Nucleus accumbens (tissue), 56 donors: Measurements from ENCODE around the gene SPRYD3.
A peak's percentile ranks its signal among the peaks of the same experiment; 100 is the strongest.
"Not testable (repeated sequence)": the region's sequence is repeated elsewhere in the genome, so short reads cannot be mapped to it uniquely, and the experiment has no call there.

Experiments used
- DNase-seq, 56 donors: peaks; one replicate each; lab custom pipeline; 2025; lab: John Stamatoyannopoulos, UW

SPRYD3 gene, protein sequence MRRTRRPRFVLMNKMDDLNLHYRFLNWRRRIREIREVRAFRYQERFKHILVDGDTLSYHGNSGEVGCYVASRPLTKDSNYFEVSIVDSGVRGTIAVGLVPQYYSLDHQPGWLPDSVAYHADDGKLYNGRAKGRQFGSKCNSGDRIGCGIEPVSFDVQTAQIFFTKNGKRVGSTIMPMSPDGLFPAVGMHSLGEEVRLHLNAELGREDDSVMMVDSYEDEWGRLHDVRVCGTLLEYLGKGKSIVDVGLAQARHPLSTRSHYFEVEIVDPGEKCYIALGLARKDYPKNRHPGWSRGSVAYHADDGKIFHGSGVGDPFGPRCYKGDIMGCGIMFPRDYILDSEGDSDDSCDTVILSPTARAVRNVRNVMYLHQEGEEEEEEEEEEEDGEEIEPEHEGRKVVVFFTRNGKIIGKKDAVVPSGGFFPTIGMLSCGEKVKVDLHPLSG

DNA sequence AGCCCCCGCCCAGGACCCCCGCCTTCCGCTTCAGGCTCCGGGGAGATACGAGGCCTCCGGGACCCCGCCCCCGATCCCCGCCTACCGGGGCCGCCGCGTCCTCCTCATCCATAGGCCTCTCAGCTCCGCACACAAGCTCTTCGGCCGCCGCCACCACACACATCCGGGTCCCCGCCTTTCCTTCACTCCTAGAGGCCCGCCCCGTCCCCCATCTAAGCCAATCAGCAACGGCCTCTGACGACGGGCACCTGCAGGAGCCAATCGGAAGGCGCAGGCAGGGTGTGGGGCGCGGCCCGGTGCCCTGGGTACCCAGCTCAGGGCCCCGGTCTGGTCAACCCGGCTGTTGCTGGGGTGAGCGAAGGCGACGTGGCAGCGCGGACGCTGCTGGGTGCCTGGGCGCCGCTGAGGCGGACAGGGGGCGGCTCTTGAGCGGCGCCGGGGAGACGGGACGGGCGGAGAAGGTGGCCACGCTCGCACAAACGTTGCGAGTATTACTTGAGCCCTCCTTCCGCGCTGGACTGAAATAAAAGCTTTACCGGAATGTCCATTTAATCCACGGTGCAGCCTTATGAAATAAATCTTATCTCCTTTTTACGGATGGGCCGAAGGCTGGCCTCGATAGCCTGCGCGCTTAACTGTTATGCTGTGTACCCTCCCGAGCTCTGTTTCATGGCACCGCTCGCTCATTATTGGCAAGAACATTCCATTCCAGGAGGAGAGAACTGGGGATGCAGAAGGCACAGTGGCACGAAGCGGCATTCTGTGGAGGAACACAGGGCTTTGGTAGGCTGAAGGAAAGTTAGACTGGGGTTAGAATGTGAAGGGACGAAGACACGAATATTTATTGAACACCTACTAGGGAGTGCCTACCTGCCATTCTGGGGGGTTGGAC, at the start of gene SPRYD3:
Gene SPRYD3 (minus strand): TSS at position 165 of the 892 bp plus-strand sequence. CDS start 57 bp downstream, at position 108.
- peak; percentile 84 to 99 (median 97) for DNase-seq

DNA sequence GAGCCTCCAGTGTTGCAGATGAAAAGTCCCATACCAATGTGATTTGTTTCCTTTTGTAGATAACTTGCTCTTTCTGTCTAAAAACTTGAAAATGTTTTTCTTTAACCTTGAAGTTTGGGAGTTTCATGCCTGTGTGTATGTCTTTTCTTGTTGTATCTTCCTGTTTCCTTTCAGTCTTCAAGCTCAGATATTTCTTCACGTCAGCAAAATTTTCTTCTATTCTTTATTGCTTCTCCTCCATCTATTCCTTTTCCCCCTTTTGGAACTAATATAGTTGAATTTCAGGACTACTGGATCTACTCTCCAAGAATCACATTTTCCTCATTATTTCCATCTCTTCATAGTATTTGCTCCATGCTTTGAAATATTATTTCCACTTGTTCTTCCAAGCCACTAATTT, 48.0 kb upstream of the SPRYD3 start:
- DNase-seq: no peak

DNA sequence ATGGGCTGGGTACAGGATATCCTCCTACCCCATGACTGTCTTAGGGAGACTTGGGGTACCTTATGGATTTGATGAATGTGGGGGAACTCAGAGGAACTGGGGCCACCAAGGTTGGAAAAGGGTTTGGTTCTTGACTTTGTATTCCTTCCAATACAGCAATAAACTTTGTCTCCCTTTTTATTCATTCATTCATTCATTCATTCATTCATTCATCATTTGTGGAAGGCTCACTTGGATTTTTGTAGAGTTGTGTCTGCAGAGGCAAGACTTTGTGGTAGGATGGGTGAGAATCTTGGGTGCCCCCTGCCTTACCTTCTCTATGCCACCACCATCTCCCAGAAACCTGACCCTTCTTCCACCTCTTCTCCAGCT, 45.1 kb upstream of the SPRYD3 start:
- DNase-seq: no peak

DNA sequence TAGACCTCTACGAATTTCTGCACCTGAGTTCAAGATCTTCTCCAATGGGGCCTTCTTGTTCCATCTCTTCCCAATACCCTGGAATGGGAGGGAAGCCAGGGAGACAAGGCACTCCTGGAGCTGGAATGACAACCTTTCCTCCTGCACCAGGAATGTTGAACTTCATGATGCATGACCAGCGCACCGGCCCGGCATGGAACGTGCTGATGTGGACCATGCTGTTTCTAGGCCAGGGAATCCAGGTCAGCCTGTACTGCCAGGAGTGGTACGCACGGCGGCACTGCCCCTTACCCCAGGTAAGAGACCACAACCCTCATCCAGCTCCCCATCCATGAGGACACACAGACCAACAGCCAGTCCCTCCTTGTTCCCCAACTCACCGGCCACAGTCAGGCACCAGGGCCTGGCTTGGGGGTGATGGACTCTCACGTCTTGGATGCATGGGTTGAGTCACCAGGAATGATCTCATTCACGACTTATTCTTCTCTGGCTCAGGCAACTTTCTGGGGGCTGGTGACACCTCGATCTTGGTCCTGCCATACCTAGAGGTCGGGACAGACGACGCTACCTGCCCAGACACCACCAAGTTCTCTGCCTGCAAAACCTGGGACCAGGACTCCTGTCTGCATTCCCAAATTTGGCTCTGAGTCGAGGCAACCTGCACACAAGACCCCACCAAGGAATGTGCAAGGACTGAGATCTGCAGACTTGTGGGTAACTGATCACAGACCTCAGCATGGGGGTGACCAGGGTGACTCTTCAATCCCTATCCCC, 44.6 kb upstream of the SPRYD3 start:
- DNase-seq: no peak

DNA sequence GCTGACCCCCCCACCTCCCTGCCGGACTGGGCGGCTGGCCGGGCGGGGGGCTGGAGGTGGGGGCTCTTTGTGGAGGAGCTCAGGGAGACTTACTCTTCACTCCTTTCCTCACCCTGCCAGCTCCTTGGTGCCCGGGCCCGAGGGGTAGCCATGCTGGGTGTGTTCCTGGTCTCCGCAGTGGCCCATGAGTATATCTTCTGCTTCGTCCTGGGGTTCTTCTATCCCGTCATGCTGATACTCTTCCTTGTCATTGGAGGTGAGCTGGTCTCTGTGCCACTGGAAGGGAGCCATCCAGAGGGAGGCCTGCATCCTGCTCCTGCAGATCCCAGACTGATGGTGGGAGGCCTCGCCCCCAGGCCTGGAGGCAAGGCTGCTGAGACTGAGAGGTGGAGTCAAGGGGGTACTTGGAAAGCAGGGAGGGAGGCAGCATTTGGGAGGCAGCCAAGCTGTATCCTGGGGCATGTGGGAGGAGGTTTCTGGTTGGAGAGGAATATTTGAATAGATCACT, 43.8 kb upstream of the SPRYD3 start:
- DNase-seq: peak in 1 of 56 donors; percentile 5

DNA sequence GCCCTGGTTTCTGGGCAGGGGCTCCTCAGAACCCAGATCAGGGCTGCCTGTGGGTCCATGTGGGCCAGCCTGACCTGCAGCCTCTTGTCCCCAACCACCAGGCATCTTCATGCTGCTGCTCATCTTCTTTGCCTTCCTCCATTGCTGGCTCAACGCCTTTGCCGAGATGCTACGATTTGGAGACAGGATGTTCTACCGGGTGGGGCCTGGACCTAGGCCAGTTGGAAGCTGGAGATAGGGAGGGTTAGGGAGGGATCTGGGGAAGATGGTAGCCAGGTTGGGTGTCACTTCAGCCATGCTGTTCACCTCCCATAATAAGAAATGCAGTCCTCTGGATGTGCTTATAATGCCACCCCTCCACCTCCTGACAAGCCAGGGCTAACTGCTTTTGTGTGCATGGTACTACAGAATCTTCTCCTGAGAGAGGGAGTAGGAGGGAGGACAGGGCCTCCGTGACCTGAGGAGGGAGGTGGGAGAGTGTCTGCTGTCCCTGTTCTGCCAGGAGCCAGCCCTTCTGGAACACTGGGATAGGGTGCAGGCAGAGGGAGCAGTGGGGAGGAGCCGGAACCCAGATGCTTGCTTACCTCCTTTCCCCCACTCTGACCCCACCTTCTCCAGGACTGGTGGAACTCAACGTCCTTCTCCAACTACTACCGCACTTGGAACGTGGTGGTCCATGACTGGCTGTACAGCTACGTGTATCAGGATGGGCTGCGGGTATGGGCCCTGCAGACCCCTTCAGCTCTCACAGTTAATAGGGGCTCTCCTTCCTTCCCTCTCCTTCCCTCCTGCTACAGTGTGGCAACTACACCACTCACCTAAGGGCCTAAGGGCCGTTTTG, 41.7 kb upstream of the SPRYD3 start:
- DNase-seq: no peak

DNA sequence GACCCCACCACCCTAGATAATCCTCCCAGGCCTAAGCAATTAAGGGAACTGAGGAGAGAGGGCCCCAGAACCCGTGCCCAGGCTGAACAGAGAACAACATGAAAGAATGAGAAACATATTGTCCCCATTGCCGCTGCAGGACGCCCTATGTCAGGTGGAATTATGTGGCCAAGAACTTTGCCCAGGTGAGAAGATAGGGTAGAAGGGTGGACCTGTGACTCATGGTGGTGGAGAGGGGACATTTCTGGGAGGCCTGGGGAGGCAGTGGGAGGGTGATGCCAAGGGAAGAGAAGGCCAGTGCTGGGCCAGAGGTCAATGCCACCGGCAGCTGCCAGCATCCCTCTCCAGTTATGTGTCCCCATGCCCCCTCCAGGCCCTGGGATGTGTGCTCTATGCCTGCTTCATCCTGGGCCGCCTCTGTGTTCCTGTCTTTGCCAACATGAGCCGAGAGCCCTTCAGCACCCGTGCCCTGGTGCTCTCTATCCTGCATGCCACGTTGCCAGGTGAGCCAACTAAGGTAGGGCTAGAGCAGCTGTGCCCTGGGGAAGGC, 39.6 kb upstream of the SPRYD3 start:
- DNase-seq: no peak

DNA sequence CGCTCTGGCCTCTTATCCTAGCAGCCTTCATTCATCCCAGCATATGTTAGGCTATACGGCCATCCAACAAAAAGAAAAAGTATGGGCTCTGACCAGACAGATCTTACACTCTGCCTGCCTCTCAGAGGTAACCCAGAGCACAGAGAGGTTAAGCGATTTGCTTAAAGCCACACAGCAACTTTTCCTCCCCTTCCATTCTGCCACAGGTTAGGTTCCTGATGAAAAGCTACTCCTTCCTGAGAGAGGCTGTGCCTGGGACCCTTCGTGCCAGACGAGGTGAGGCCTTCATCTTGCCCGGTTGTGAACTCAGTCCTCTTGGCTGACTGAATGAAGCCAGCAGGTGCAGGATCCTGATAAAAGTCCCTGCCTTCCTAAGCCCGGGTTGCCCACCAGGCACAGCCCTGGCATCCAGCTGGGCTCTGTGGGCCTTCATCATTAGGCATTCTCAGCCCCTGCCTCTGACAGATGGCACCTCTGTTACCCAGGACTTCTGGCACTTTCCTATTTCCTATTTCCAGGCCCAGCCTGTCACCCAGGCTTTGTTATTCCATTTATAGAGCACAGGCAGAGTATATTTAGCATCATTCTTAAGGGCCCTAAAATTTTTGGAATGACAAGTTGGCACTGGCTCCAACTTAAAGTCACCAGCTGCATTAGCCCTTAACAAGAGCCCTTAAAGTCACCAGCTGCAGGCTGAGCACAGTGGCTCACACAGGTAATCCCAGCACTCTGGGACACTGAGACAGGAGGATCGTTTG, 36.9 kb upstream of the SPRYD3 start:
- DNase-seq: no peak

DNA sequence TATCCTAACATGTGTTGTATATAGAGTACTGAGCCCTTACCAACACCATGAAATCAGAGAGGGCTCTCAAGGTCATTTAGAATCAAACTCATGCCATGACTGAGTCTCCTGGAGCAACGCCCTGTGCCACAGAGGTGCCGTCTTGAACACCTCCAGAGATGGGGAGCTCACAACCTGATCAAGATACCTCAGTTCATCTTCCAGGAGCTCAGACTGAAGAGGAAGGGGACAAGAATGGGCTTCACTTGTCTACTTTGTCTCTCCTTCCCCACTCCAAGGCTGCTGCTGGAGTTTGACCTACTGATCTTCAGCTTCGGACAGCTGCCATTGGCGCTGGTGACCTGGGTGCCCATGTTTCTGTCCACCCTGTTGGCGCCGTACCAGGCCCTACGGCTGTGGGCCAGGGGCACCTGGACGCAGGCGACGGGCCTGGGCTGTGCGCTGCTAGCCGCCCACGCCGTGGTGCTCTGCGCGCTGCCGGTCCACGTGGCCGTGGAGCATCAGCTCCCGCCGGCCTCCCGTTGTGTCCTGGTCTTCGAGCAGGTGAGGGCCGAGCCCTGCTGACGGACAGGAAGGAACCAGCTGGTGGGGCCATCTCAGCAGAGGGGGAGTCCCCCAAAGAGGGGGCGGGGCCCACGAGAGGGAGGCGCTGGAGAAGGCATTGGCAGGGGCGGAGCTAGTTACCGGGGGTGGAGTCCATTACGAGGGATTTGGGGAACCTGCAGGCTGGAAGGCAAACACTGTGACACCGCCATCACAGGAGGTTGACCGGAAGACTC, 36.1 kb upstream of the SPRYD3 start:
- no peak for DNase-seq

DNA sequence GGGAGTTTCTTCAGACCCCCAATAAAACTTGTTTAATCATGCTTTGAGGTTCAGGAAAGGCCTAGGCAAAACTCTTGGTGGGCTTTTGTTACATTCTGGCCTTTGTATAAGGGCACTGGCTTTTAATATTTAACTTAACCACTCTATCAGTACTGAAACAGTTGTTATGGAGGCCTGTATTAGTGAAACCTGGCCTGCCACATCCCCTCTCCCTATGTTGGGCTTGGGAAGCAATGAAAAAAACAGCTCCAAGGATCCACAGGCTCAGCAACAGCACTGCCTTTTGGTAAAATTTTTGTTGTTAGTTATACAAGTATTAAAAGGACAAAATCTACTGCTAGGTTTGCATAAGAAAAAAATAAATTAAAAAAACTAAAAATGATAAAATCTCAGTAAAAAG, 34.8 kb upstream of the SPRYD3 start:
- no peak for DNase-seq

DNA sequence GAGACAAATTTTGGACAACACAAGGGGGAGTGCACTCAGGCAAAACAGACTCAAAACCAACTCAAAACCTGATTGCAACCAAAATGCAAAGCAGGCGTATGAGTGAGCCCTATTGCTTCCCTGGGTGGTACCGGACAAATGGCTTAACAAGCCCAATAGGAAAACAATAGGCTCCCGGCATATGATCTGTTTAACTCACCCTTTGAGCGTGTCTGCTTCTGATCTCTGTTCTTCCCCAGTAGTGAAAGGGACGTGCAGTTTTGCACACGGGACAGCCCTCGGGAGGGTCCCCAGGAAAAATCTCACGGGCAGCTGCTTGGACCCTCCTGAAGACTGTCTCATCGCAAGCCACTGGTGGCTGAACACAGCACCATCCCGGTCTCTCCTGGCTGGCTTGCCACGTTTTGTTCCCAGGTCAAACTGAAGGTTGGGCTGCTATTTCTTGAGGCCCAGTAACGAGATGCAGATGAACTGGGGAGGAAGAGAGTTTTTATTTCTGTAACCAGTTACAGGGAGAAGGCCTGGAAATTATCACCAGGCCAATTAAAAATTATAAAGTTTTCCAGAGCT, 34.0 kb upstream of the SPRYD3 start:
- no peak for DNase-seq

DNA sequence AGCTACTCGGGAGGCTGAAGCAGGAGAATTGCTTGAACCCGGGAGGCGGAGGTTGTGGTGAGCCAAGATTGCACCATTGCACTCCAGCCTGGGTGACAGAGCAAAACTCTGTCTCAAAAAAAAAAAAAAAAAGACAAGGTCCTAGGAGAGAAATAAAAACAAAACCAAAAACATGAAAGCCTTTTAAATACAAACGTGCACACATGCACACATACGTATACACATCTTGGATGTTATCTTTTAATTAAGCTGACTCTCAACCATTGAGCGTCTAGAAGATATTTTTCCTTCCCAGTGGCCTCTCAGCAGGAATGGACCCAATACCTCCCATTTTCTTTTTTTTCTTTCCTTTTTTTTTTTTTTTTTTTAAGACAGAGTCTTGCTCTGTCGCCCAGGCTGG, 33.2 kb upstream of the SPRYD3 start:
- not testable (repeated sequence) for DNase-seq

DNA sequence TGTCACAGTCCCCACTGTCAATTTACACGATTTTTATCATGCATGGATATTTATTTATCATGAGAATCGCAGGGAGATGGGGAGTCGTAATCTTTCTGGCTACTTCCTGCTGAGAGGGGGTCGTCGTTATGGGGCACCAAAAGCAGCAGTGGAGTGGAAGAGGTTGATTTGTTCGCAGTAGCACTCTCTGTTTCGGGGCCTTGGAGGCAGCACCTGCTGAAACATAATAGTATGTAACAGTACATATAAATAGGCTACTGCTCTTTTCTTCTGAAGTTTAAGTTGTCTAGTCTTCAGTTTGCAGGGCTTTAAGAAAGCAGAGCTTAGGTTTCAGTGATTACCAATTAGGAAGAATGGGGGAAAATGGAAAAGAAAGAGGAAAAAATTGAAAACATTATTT, 27.9 kb upstream of the SPRYD3 start:
- DNase-seq: no peak

DNA sequence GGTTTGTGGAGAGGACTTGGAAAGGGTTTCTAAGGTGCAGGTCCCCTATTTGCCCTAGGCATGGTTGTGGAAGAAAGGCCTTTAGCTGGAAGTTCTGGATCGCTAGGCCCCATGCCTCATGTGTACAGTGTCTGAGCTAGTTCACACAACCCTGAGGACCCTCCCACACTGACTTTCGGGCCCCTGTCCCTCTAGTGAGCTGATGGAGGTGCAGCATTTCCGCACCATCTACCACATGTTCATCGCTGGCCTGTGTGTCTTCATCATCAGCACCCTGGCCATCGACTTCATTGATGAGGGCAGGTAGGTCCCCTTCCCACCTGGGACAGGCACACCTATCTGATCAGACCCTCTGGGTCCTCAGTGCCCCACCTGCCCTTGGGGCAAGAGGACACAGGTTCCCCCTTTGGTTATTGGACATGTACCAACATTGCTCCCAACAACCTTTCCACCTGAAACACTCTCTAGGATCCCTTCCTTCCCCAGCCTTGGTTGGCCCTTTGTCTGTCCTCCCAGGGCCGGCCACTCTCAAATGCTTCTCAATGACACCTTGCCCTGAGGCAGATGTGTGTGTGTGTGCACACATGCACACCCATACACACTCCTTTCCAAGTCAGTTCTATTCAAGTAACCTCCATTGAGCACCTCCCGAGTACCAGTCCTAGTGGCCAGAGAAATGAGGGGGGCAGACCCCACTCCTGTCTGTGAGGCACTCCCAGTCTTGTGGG, 26.7 kb upstream of the SPRYD3 start:
- no peak for DNase-seq

DNA sequence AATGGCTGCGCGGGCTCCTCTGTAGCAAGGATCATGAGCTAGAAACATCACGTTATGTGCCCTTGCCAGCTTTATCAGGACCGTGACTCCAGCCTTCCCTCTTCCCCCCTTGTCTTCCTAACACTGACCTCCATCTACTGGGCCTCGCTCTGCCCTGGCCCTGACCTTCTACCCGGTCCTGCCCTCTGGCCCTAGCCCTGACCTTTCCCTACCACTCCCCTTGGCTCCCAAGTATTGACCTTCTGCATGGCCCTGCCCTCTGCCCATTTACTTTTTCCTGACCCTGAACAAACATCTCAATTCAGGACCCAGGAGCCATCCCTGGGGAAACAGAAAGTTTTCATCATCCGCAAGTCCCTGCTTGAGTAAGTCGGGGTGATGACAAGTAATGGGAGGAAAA, 26.1 kb upstream of the SPRYD3 start:
- DNase-seq: no peak

DNA sequence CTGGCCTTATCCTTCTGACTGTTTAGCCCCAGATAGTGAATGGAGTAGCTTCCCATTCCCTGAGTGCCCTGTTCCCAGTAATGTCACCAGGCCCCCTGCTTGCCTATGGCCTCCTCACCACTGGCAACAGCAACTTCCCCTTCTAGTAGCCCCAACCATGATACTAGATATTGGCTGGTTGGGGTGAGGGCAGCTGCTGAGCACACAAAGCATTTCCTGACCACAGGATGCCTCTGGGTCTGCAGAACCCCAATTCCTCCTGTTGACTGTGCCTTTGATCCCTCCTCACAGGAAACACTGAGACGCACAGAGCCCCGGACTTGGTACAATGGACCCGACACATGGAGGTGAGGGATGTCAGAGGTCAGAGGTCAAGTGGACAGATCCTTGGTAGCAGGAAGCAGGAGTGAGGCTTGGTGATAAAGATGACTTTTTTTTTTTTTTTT, 24.7 kb upstream of the SPRYD3 start:
- no peak for DNase-seq
